ENCODE results near the gene ATP2A1. TPM values are rescaled to one million over a fixed set of nuclear protein-coding genes. Genes with fewer than 3 reads are reported as not detected.

Gene ATP2A1
- total and polyA plus RNA-seq, 2 of the 8 experiments (the other 6 are each of a cell fraction or from before 2014, with no cell fraction given): 1.7 to 2.4 TPM

- H4K91ac ChIP-seq (replicated peaks; ENCODE audit: insufficient read length, low read length): no peak overlapping the region
- H2AFZ ChIP-seq (ENCODE audit: low read length): no peak overlapping the region
- no peak overlapping the region for H3K56ac ChIP-seq (replicated peaks; ENCODE audit: insufficient read length, low read depth, low read length)
- no peak overlapping the region for H3K9ac ChIP-seq (replicated peaks in 1 of 4; ENCODE audit: extremely low read depth in 1 of 4, low read depth in 3 of 4, low read length in 3 of 4)
- DNase-seq (ENCODE audit: low read depth in 1 of 2, low spot score in 2 of 2) (no peak), FAIRE-seq (no peak)
- H4K8ac ChIP-seq (ENCODE audit: extremely low read depth, insufficient read depth, low read length): no peak overlapping the region; the same call in 1 of the 2 replicates
- no peak overlapping the region for H3K23ac ChIP-seq (ENCODE audit: insufficient read length)
- H2BK12ac ChIP-seq (ENCODE audit: low read depth, low read length): no peak overlapping the region
- H3K27me3 ChIP-seq (replicated peaks in 1 of 4; ENCODE audit: control insufficient read depth in 3 of 4, extremely low read depth in 1 of 4, insufficient read depth in 3 of 4, low read length in 3 of 4): no peaks in the 10 kb centered on the region
- H3K4me2 ChIP-seq (ENCODE audit: insufficient read depth in 1 of 2, low read depth in 2 of 2, low read length in 2 of 2): no peak overlapping the region
- H2BK120ac ChIP-seq (replicated peaks; ENCODE audit: low read depth, low read length): no peak overlapping the region
- peaks cover 2 to 24% of the 10 kb centered on the region in 2 experiments for H4K20me1 ChIP-seq (replicated peaks in 1 of 2; ENCODE audit: control insufficient read depth in 1 of 2, insufficient read depth in 2 of 2, low read length in 2 of 2)
- H3K4me1 ChIP-seq (replicated peaks in 1 of 4; ENCODE audit: control insufficient read depth in 3 of 4, insufficient read depth in 4 of 4, low read length in 3 of 4): no peaks in the 10 kb centered on the region
- H2BK15ac ChIP-seq (ENCODE audit: low read length): no peak overlapping the region
- no peak overlapping the region for H2AK5ac ChIP-seq (ENCODE audit: low read depth, low read length)
- POLR2A ChIA-PET (ENCODE audit: partially characterized antibody): interaction anchor here (0.6 to 23.4 kb wide), 7 partner anchors 4 to 131 kb away, joined by 3 to 756 read pairs (median 17); partner anchors contain the start of genes ATP2A1, ATXN2L, SH2B1 and TUFM
- no peak overlapping the region for H2BK20ac ChIP-seq (ENCODE audit: low read length)
- 0 out of 2 replicates have a peak, but pooled peaks cover 2% of the 10 kb centered on the region for H3K79me1 ChIP-seq (ENCODE audit: low read depth, low read length)
- peaks cover 42 to 74% (median 59%) of the 10 kb centered on the region in 4 experiments for H3K36me3 ChIP-seq (ENCODE audit: control insufficient read depth in 2 of 4, insufficient read depth in 4 of 4, low read length in 3 of 4)
- H3K23me2 ChIP-seq (ENCODE audit: low read depth, low read length): no peaks in the 10 kb centered on the region; the same call in 1 of the 2 replicates
- H3K4ac ChIP-seq (replicated peaks; ENCODE audit: insufficient read length, low read depth, low read length): no peak overlapping the region
- no peak overlapping the region for H2BK5ac ChIP-seq (ENCODE audit: low read depth, low read length)
- WGBS, 2 experiments (ENCODE audit: extremely low coverage in 1 of 2, insufficient coverage in 1 of 2, insufficient read length in 1 of 2, insufficient replicate concordance in 2 of 2, low coverage in 1 of 2, low lambda C conversion rate in 2 of 2, missing lambda C conversion rate in 1 of 2): 92% methylated on average over 16 of the region's 25 CpGs; no CpG with 5 or more reads in 1 of the 2 experiments
- H3K27ac ChIP-seq (ENCODE audit: low read depth, low read length): no peak overlapping the region
- no peak overlapping the region for H3K4me3 ChIP-seq (ENCODE audit: extremely low read depth in 1 of 4, insufficient read depth in 2 of 4, low read depth in 3 of 4, low read length in 4 of 4)
- no peak overlapping the region for H4K5ac ChIP-seq (ENCODE audit: insufficient read length, low read depth, low read length)
- H3K9me3 ChIP-seq (ENCODE audit: insufficient read depth in 2 of 2, low read depth in 1 of 2, low read length in 1 of 2): no peaks in the 10 kb centered on the region
- no peaks in the 10 kb centered on the region for H3K79me2 ChIP-seq (ENCODE audit: control insufficient read depth in 1 of 2, insufficient read depth in 2 of 2, low read length in 2 of 2)
- no peak overlapping the region for H3K18ac ChIP-seq (ENCODE audit: extremely low read depth, low read length)
- CTCF ChIA-PET (ENCODE audit: partially characterized antibody): interaction anchor here (1.3 to 4.5 kb wide), 3 partner anchors 10 to 109 kb away, joined by 3 to 26 read pairs (median 3); partner anchors contain the start of gene TUFM
- H3K14ac ChIP-seq (ENCODE audit: insufficient read length): no peak overlapping the region
- TF ChIP-seq BCL11A (IDR thresholded peaks at IDR 0.05; ENCODE audit: low read depth in 2 of 2, low read length in 2 of 2) (no peak), E2F6 (IDR thresholded peaks at IDR 0.05) (no peak), ZNF274 (IDR thresholded peaks at IDR 0.05; ENCODE audit: borderline replicate concordance, extremely low read depth, low read length) (no peak), CREB1 (IDR thresholded peaks at IDR 0.05) (no peak), SIX5 (IDR thresholded peaks at IDR 0.05; ENCODE audit: low read depth, low read length) (no peak), EGR1 (IDR thresholded peaks at IDR 0.05; ENCODE audit: borderline replicate concordance, low read depth, low read length) (no peak), TCF12 (IDR thresholded peaks at IDR 0.05; ENCODE audit: low read depth, low read length) (no peak), KDM4A (IDR thresholded peaks at IDR 0.05; ENCODE audit: low read depth, low read length, severe bottlenecking) (no peak), POLR2A (IDR thresholded peaks at IDR 0.05; ENCODE audit: control extremely low read depth in 1 of 2, low read depth in 2 of 2, low read length in 2 of 2) (peak in 1 of 2 experiments; percentile 39; a peak in 1 of 3 replicates), EP300 (IDR thresholded peaks at IDR 0.05; ENCODE audit: borderline replicate concordance in 1 of 2, low read depth in 2 of 2, low read length in 2 of 2) (no peak), KDM1A (IDR thresholded peaks at IDR 0.05; ENCODE audit: borderline replicate concordance, low read length) (no peak)
Observed at GRCh38 chr16:28835864-28836760, 42.2 kb upstream of the ATP2A1 start.

Measured in H1 (cell line).